Endothelial cell (in vitro differentiated cells): ENCODE data around the gene RASL11B. TPM values are rescaled to one million over a fixed set of nuclear protein-coding genes. Genes with fewer than 3 reads are reported as not detected.

Source experiments
- DNase-seq: peaks from one replicate; pipeline ENCODE4 v3.0.0; 2021; ENCODE audit warnings: low spot score
- H3K27ac Mint-ChIP-seq: one replicate; pipeline ENCODE4 v1.8.0; 2021; ENCODE audit warnings: mixed read lengths, inconsistent platforms; ENCODE audit not compliant: unreplicated experiment
- H3K27me3 Mint-ChIP-seq: one replicate; pipeline ENCODE4 v1.8.0; 2021; ENCODE audit warnings: mild to moderate bottlenecking, moderate library complexity, mixed read lengths, inconsistent platforms; ENCODE audit not compliant: unreplicated experiment
- H3K36me3 Mint-ChIP-seq: one replicate; pipeline ENCODE4 v1.8.0; 2021; ENCODE audit warnings: mild to moderate bottlenecking, low read depth, mixed read lengths, inconsistent platforms; ENCODE audit not compliant: unreplicated experiment
- H3K4me1 Mint-ChIP-seq: one replicate; pipeline ENCODE4 v1.8.0; 2021; ENCODE audit warnings: mild to moderate bottlenecking, mixed read lengths, inconsistent platforms; ENCODE audit not compliant: unreplicated experiment
- H3K4me3 Mint-ChIP-seq: one replicate; pipeline ENCODE4 v1.8.0; 2021; ENCODE audit warnings: mild to moderate bottlenecking, mixed read lengths, inconsistent platforms; ENCODE audit not compliant: unreplicated experiment
- H3K9me3 Mint-ChIP-seq: one replicate; pipeline ENCODE4 v1.8.0; 2021; ENCODE audit warnings: mixed read lengths, inconsistent platforms; ENCODE audit not compliant: unreplicated experiment
- CTCF ChIP-seq: fragments of 200-600 bp; sonication (generic); IDR thresholded peaks from one replicate; pipeline ENCODE4 v1.5.0; 2021; ENCODE audit warnings: antibody characterized with exemption; ENCODE audit not compliant: unreplicated experiment
- total RNA-seq: library from RNA; stranded (reverse); fragmentation: NEBNext Ultra II Directional; extraction: Animal tissue kit (Norgen Biotek cat#: 25700); gene quantifications from one replicate; pipeline ENCODE4 v1.2.1, GENCODE V29; 2021; ENCODE audit not compliant: unreplicated experiment

Gene RASL11B
- total RNA-seq, 1 donor from 2014 or later, result 0.64 TPM

- peaks cover 4% of the 10 kb centered on the region for H3K27me3 Mint-ChIP-seq
These were observed 30.8 kb downstream of the RASL11B start for GRCh38 chr4:52892880-52893279.

DNA sequence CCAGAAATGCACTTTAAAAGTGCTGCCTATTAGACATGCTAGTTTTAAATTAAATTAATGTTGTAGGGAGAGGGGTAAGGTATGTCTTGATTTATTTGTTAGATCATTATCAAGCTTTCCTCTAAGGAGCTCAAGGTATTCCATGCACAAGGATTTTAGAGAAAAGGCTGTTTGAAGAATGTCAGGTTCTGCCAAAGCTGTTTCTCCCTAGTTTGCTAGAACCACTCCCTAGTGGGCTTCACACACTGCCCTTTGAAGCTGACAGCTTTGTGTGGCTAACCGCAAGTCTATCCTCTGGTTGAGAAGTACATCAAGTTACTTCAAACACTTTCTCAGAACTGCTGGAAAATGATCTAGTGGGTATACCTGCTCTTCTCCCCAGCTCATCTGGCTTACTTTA, 32.3 kb downstream of the RASL11B start:
- no peak for DNase-seq
- Mint-ChIP-seq H3K4me3 (no peak overlapping the region), H3K4me1 (peaks cover 3% of the 10 kb centered on the region), H3K27ac (no peak overlapping the region), H3K9me3 (no peaks in the 10 kb centered on the region), H3K36me3 (peaks cover 3% of the 10 kb centered on the region), H3K27me3 (peaks cover 4% of the 10 kb centered on the region)
- no peak for TF ChIP-seq CTCF

More at GRCh38 chr4:52892880-52893279, 30.8 kb downstream of the RASL11B start:
- no peak overlapping the region for H3K4me3 Mint-ChIP-seq
- H3K27ac Mint-ChIP-seq, result no peak overlapping the region
- no peak for DNase-seq
- no peaks in the 10 kb centered on the region for H3K9me3 Mint-ChIP-seq
- peaks cover 8% of the 10 kb centered on the region for H3K36me3 Mint-ChIP-seq
- TF ChIP-seq CTCF, result no peak
- peaks cover 3% of the 10 kb centered on the region for H3K4me1 Mint-ChIP-seq

- H3K36me3 Mint-ChIP-seq, result peaks cover 18% of the 10 kb centered on the region
- no peaks in the 10 kb centered on the region for H3K27me3 Mint-ChIP-seq
- no peak for TF ChIP-seq CTCF
- no peaks in the 10 kb centered on the region for H3K9me3 Mint-ChIP-seq
- no peak overlapping the region for H3K27ac Mint-ChIP-seq
- no peak for DNase-seq
- no peaks in the 10 kb centered on the region for H3K4me1 Mint-ChIP-seq
- no peak overlapping the region for H3K4me3 Mint-ChIP-seq
These were observed 41.2 kb downstream of the RASL11B start for GRCh38 chr4:52903273-52903672.

- TF ChIP-seq CTCF, result no peak
- Mint-ChIP-seq H3K9me3 (no peaks in the 10 kb centered on the region), H3K27ac (no peak overlapping the region), H3K4me1 (no peaks in the 10 kb centered on the region), H3K4me3 (no peak overlapping the region), H3K27me3 (no peaks in the 10 kb centered on the region), H3K36me3 (peaks cover 15% of the 10 kb centered on the region)
- no peak for DNase-seq
These were observed 42.3 kb downstream of the RASL11B start for GRCh38 chr4:52904421-52904820.

DNA sequence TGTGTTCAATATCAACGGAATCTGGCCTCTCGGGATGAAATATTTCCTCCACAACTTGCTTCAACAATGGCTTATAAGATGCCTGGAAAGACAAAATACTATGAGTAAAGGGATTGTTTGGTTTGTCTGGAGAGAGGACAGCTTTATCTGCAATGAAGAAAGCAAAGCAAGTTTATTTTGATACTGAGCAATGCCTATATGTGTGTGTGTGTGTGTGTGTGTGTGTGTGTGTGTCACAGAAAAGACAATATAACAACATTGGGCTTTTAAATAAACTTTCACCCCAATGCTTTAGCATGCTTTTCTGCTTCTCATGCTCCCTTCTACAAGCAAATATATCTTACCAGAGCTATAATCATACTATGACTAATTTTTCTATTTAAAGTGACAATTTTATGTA, 45.4 kb downstream of the RASL11B start:
- H3K9me3 Mint-ChIP-seq, result no peaks in the 10 kb centered on the region
- no peak overlapping the region for H3K27ac Mint-ChIP-seq
- no peaks in the 10 kb centered on the region for H3K27me3 Mint-ChIP-seq
- H3K4me1 Mint-ChIP-seq, result peaks cover 4% of the 10 kb centered on the region
- no peak overlapping the region for H3K4me3 Mint-ChIP-seq
- no peak for DNase-seq
- peaks cover 3% of the 10 kb centered on the region for H3K36me3 Mint-ChIP-seq
- TF ChIP-seq CTCF, result no peak
